Hepatocyte (in vitro differentiated cells): ENCODE data around the gene SMIM44. TPM values are rescaled to one million over a fixed set of nuclear protein-coding genes. Genes with fewer than 3 reads are reported as not detected.

Source experiments
- DNase-seq: peaks from one replicate; pipeline ENCODE4 v3.0.0-alpha.2; 2016; ENCODE audit warnings: low spot score
- H2AFZ ChIP-seq: fragments of 200-600 bp; sonication (generic); 2 replicates; pipeline ENCODE4 v1.6.0; 2016; ENCODE audit warnings: antibody characterized with exemption, mild to moderate bottlenecking
- H3K27ac ChIP-seq: fragments of 200-600 bp; sonication (generic); 2 replicates; pipeline ENCODE4 v1.5.1; 2016; ENCODE audit warnings: mild to moderate bottlenecking
- H3K27me3 ChIP-seq: fragments of 200-600 bp; sonication (generic); 2 replicates; pipeline ENCODE4 v1.6.1; 2016
- H3K36me3 ChIP-seq: fragments of 200-600 bp; sonication (generic); replicated peaks from 2 replicates; pipeline ENCODE4 v1.5.1; 2016; ENCODE audit warnings: low read depth; ENCODE audit not compliant: insufficient read depth
- H3K4me1 ChIP-seq: fragments of 200-600 bp; sonication (generic); 2 replicates; pipeline ENCODE4 v1.5.1; 2016; ENCODE audit warnings: mild to moderate bottlenecking, moderate library complexity; ENCODE audit not compliant: insufficient read depth
- H3K4me2 ChIP-seq: fragments of 200-600 bp; sonication (generic); 2 replicates; pipeline ENCODE4 v1.6.0; 2016
- H3K4me3 ChIP-seq: fragments of 200-600 bp; sonication (generic); 2 replicates; pipeline ENCODE4 v1.5.1; 2016; ENCODE audit warnings: mild to moderate bottlenecking
- H3K79me2 ChIP-seq: fragments of 200-600 bp; sonication (generic); 2 replicates; pipeline ENCODE4 v1.6.0; 2017; ENCODE audit warnings: mild to moderate bottlenecking
- H3K9me2 ChIP-seq: fragments of 200-600 bp; sonication (generic); replicated peaks from 2 replicates; pipeline ENCODE4 v1.6.0; 2017; ENCODE audit warnings: mild to moderate bottlenecking; ENCODE audit not compliant: insufficient read depth
- H3K9me3 ChIP-seq: fragments of 200-600 bp; sonication (generic); 2 replicates; pipeline ENCODE4 v1.5.1; 2016; ENCODE audit warnings: low read depth, mild to moderate bottlenecking
- H4K20me1 ChIP-seq: fragments of 200-600 bp; sonication (generic); 2 replicates; pipeline ENCODE4 v1.6.0; 2016; ENCODE audit warnings: mild to moderate bottlenecking; ENCODE audit not compliant: insufficient read depth, poor library complexity, severe bottlenecking
- CTCF ChIP-seq: fragments of 200-600 bp; sonication (generic); IDR thresholded peaks from 2 replicates; pipeline ENCODE4 v1.5.1; 2016; ENCODE audit warnings: antibody characterized with exemption, mild to moderate bottlenecking; ENCODE audit not compliant: poor library complexity
- EZH2 ChIP-seq: fragments of 200-600 bp; sonication (generic); IDR thresholded peaks from 2 replicates; pipeline ENCODE4 v1.6.1; 2016; ENCODE audit warnings: antibody characterized with exemption, mild to moderate bottlenecking, borderline replicate concordance
- EZH2phosphoT487 ChIP-seq: fragments of 200-600 bp; sonication (generic); IDR thresholded peaks from one replicate; pipeline ENCODE4 v1.6.1; 2018; ENCODE audit warnings: antibody characterized with exemption, mild to moderate bottlenecking, low read depth, moderate library complexity; ENCODE audit not compliant: unreplicated experiment, severe bottlenecking
- WGBS: methylation state at CpG from one replicate; pipeline ENCODE4 v1.1.6; 2016; ENCODE audit warnings: low lambda C conversion rate; ENCODE audit errors: missing lambda C conversion rate; 5-methylcytosine and 5-hydroxymethylcytosine counted together
- polyA plus RNA-seq: library from polyadenylated mRNA; unstranded; fragments of >200 nt; fragmentation: Nextera tagmentation; extraction: Ambion mirVana; gene quantifications from 2 replicates; pipeline ENCODE4 v1.2.1, GENCODE V29; 2016
- total RNA-seq: library from RNA; depleted of rRNA; stranded (reverse); fragments of >200 nt; gene quantifications from 2 replicates; pipeline ENCODE4 v1.2.3, GENCODE V29; 2014

The SMIM44 gene
- total and polyA plus RNA-seq, 2 experiments from 2014 or later: not detected

GRCh38 chr19:3493651-3494050 lies 10.4 kb upstream of the SMIM44 start:
- Histone ChIP-seq H3K27me3 (no peaks in the 10 kb centered on the region), H3K27ac (no peak overlapping the region), H4K20me1 (no peaks in the 10 kb centered on the region), H3K4me2 (no peak overlapping the region), H3K36me3 (no peaks in the 10 kb centered on the region), H3K4me1 (no peaks in the 10 kb centered on the region), H2AFZ (no peak overlapping the region), H3K9me2 (no peaks in the 10 kb centered on the region), H3K9me3 (no peaks in the 10 kb centered on the region), H3K79me2 (peaks cover 16% of the 10 kb centered on the region), H3K4me3 (no peak overlapping the region)
- DNase-seq: no peak
- 98% methylated on average over 12 of the region's 14 CpGs for WGBS
- TF ChIP-seq CTCF: no peak
- TF ChIP-seq EZH2: no peak
- TF ChIP-seq EZH2phosphoT487: no peak

- Histone ChIP-seq H3K4me2 (no peak overlapping the region), H3K79me2 (peaks cover 10% of the 10 kb centered on the region), H3K9me2 (no peaks in the 10 kb centered on the region), H2AFZ (no peak overlapping the region), H3K9me3 (no peaks in the 10 kb centered on the region), H3K27ac (no peak overlapping the region), H4K20me1 (no peaks in the 10 kb centered on the region), H3K27me3 (no peaks in the 10 kb centered on the region), H3K4me1 (no peaks in the 10 kb centered on the region), H3K4me3 (no peak overlapping the region), H3K36me3 (no peaks in the 10 kb centered on the region)
- 94% methylated on average over 16 of the region's 16 CpGs for WGBS
- DNase-seq: no peak
- TF ChIP-seq EZH2 (no peak), CTCF (no peak), EZH2phosphoT487 (no peak)
Observed at GRCh38 chr19:3492919-3493318, 9.7 kb upstream of the SMIM44 start.

GRCh38 chr19:3492131-3492839 lies 9.0 kb upstream of the SMIM44 start:
- 98% methylated on average over 35 of the region's 45 CpGs for WGBS
- H3K36me3 ChIP-seq: no peaks in the 10 kb centered on the region

More at GRCh38 chr19:3492131-3492839, 9.0 kb upstream of the SMIM44 start:
- H3K4me1 ChIP-seq: no peaks in the 10 kb centered on the region
- H2AFZ ChIP-seq: no peak overlapping the region
- H3K27ac ChIP-seq: no peak overlapping the region
- H3K79me2 ChIP-seq: peaks cover 5% of the 10 kb centered on the region
- no peaks in the 10 kb centered on the region for H3K9me3 ChIP-seq
- no peak for DNase-seq
- no peaks in the 10 kb centered on the region for H3K27me3 ChIP-seq
- H3K4me3 ChIP-seq: no peak overlapping the region
- TF ChIP-seq CTCF: no peak
- TF ChIP-seq EZH2phosphoT487: no peak
- no peak for TF ChIP-seq EZH2
- no peak overlapping the region for H3K4me2 ChIP-seq
- H3K9me2 ChIP-seq: no peaks in the 10 kb centered on the region
- no peaks in the 10 kb centered on the region for H4K20me1 ChIP-seq
